SK-N-SH (cell line): ENCODE results near the gene PCSK6. TPM values are rescaled to one million over a fixed set of nuclear protein-coding genes. Genes with fewer than 3 reads are reported as not detected.

Experiments
- CTCF ChIA-PET: fragments of 300-600, 350-600 bp; formaldehyde crosslinking; extraction: SDS; loops from one replicate; lab custom pipeline; 2021; lab: Yijun Ruan, JAX
- POLR2A ChIA-PET: fragments of 350-600 bp; sonication (Branson Sonifier 250); formaldehyde crosslinking; extraction: SDS; loops from one replicate; lab custom pipeline; 2020; ENCODE audit warnings: antibody characterized with exemption, inconsistent platforms; lab: Yijun Ruan, JAX
- DNase-seq: peaks from one replicate; pipeline ENCODE4 v3.0.0; 2012
- H2AFZ ChIP-seq: fragments of 200-600 bp; sonication (generic); 2 replicates; pipeline ENCODE4 v1.8.1; 2016; ENCODE audit warnings: antibody characterized with exemption, mild to moderate bottlenecking, low read depth
- H3F3A ChIP-seq: fragments of 200-600 bp; sonication (generic); replicated peaks from 2 replicates; pipeline ENCODE3; 2016; ENCODE audit warnings: antibody characterized with exemption, mild to moderate bottlenecking; ENCODE audit not compliant: insufficient read depth
- H3K27ac ChIP-seq, 2 experiments: fragments of 200-500 bp in 1 of 2; fragments of 200-600 bp in 1 of 2; sonication (Bioruptor generic) in 1 of 2; sonication (generic), shearing (Covaris generic) in 1 of 2; 2 replicates each; pipeline versions ENCODE4 v1.5.1 to v1.6.1; 2014 to 2016; ENCODE audit warnings: low read depth in 2 of 2, inconsistent platforms in 1 of 2, low read length in 1 of 2, mild to moderate bottlenecking in 1 of 2, mixed read lengths in 1 of 2
- H3K27me3 ChIP-seq: fragments of 200-600 bp; sonication (generic), shearing (Covaris generic); 2 replicates; pipeline ENCODE4 v1.6.1; 2016; ENCODE audit warnings: mixed run types; ENCODE audit not compliant: insufficient read depth
- H3K36me3 ChIP-seq, 2 experiments: fragments of 200-500 bp in 1 of 2; fragments of 200-600 bp in 1 of 2; sonication (Bioruptor generic) in 1 of 2; sonication (generic) in 1 of 2; replicated peaks in 1 of 2; 2 replicates each; pipeline versions ENCODE3 to v1.5.1; 2014 to 2016; ENCODE audit warnings: low read length in 1 of 2, mild to moderate bottlenecking in 1 of 2; ENCODE audit not compliant: insufficient read depth in 2 of 2, control insufficient read depth in 1 of 2
- H3K4me1 ChIP-seq, 2 experiments: fragments of 200-500 bp in 1 of 2; fragments of 200-600 bp in 1 of 2; sonication (Bioruptor generic) in 1 of 2; sonication (generic), shearing (Covaris generic) in 1 of 2; 2 replicates each; pipeline versions ENCODE4 v1.5.1 to v1.6.1; 2014 to 2016; ENCODE audit warnings: low read depth in 1 of 2, low read length in 1 of 2, mixed run types in 1 of 2; ENCODE audit not compliant: insufficient read depth in 2 of 2, control insufficient read depth in 1 of 2
- H3K4me2 ChIP-seq: fragments of 200-600 bp; sonication (generic), shearing (Covaris generic); 2 replicates; pipeline ENCODE4 v1.6.1; 2017; ENCODE audit warnings: mixed run types
- H3K4me3 ChIP-seq, 2 experiments: fragments of 200-500 bp in 1 of 2; fragments of 200-600 bp in 1 of 2; sonication (Bioruptor generic) in 1 of 2; sonication (generic), shearing (Covaris generic) in 1 of 2; 2 replicates each; pipeline versions ENCODE4 v1.5.1 to v1.8.1; 2014 to 2016; ENCODE audit warnings: low read depth in 2 of 2, inconsistent platforms in 1 of 2, low read length in 1 of 2, mild to moderate bottlenecking in 1 of 2, mixed read lengths in 1 of 2, moderate library complexity in 1 of 2
- H3K79me2 ChIP-seq: fragments of 200-600 bp; sonication (generic); 2 replicates; pipeline ENCODE4 v1.8.1; 2017; ENCODE audit warnings: mild to moderate bottlenecking; ENCODE audit not compliant: insufficient read depth
- H3K9ac ChIP-seq: fragments of 200-600 bp; sonication (generic); 2 replicates; pipeline ENCODE4 v1.6.1; 2017; ENCODE audit warnings: mixed run types
- H3K9me2 ChIP-seq: fragments of 200-600 bp; sonication (generic); 2 replicates; pipeline ENCODE4 v1.6.1; 2017; ENCODE audit warnings: mixed run types
- H3K9me3 ChIP-seq: fragments of 200-600 bp; sonication (generic); 2 replicates; pipeline ENCODE4 v1.6.1; 2017; ENCODE audit warnings: mixed run types, mild to moderate bottlenecking, moderate library complexity
- H4K20me1 ChIP-seq: fragments of 200-600 bp; sonication (generic); 2 replicates; pipeline ENCODE4 v1.6.1; 2017; ENCODE audit warnings: mild to moderate bottlenecking, mixed run types; ENCODE audit not compliant: insufficient read depth
- ELF1 ChIP-seq: IDR thresholded peaks from 2 replicates; pipeline ENCODE4 v1.4.0; 2012
- EP300 ChIP-seq, 2 experiments: IDR thresholded peaks; 2 replicates each; pipeline versions ENCODE4 v1.4.0 to v1.6.1; 2012; ENCODE audit warnings: borderline replicate concordance in 1 of 2, low read depth in 1 of 2, low read length in 1 of 2
- EZH2phosphoT487 ChIP-seq: fragments of 200-600 bp; sonication (generic); IDR thresholded peaks from 2 replicates; pipeline ENCODE4 v1.6.1; 2017; ENCODE audit warnings: low read depth, mixed run types, mild to moderate bottlenecking, antibody characterized with exemption, moderate library complexity, borderline replicate concordance
- FOSL2 ChIP-seq: IDR thresholded peaks from 2 replicates; pipeline ENCODE4 v1.4.0; 2012; ENCODE audit warnings: low read depth, mild to moderate bottlenecking, moderate library complexity, borderline replicate concordance
- FOXM1 ChIP-seq: IDR thresholded peaks from 2 replicates; pipeline ENCODE4 v1.4.0; 2012; ENCODE audit warnings: low read depth, mild to moderate bottlenecking
- GABPA ChIP-seq: IDR thresholded peaks from 2 replicates; pipeline ENCODE4 v1.4.0; 2012; ENCODE audit warnings: low read depth, mild to moderate bottlenecking
- GATA2 ChIP-seq: sonication (generic); formaldehyde crosslinking; IDR thresholded peaks from 2 replicates; pipeline ENCODE4 v1.5.0; 2020; ENCODE audit warnings: mild to moderate bottlenecking, missing genetic modification reagents
- JUND ChIP-seq: IDR thresholded peaks from 2 replicates; pipeline ENCODE4 v1.4.0; 2012
- RAD21 ChIP-seq: IDR thresholded peaks from 2 replicates; pipeline ENCODE4 v1.6.1; 2012; ENCODE audit warnings: mild to moderate bottlenecking, low read length
- RFX5 ChIP-seq: IDR thresholded peaks from 2 replicates; pipeline ENCODE4 v1.6.1; 2012; ENCODE audit warnings: mild to moderate bottlenecking, improper control_type of control experiment, low read length
- SIN3A ChIP-seq: IDR thresholded peaks from 2 replicates; pipeline ENCODE4 v1.6.1; 2012; ENCODE audit warnings: low read depth, mild to moderate bottlenecking, low read length, moderate library complexity, borderline replicate concordance
- TEAD4 ChIP-seq: IDR thresholded peaks from 2 replicates; pipeline ENCODE4 v1.4.0; 2012; ENCODE audit warnings: mild to moderate bottlenecking, borderline replicate concordance; ENCODE audit not compliant: insufficient read depth
- YY1 ChIP-seq: IDR thresholded peaks from 2 replicates; pipeline ENCODE4 v1.4.0; 2012; ENCODE audit warnings: low read depth, mild to moderate bottlenecking
- WGBS: methylation state at CpG from one replicate; pipeline ENCODE4 v1.1.6; 2017; ENCODE audit warnings: low lambda C conversion rate; 5-methylcytosine and 5-hydroxymethylcytosine counted together
- polyA plus RNA-seq, 3 experiments: library from polyadenylated mRNA; depleted of rRNA; stranded (reverse); fragments of >200 nt; gene quantifications; 2 replicates each; pipeline ENCODE4 v1.2.3, GENCODE V29; 2012
- TF ChIP-seq, protein P1 (sequence below): fragments of 200-600 bp; sonication (generic); IDR thresholded peaks from 2 replicates; pipeline ENCODE4 v1.6.1; 2017; ENCODE audit warnings: antibody characterized with exemption, mild to moderate bottlenecking, moderate library complexity
- TF ChIP-seq, protein P2 (sequence below): IDR thresholded peaks from 2 replicates; pipeline ENCODE4; 2012
- TF ChIP-seq, protein P3 (sequence below): IDR thresholded peaks from 2 replicates; pipeline ENCODE4 v1.4.0; 2012; ENCODE audit warnings: low read depth, borderline replicate concordance
- TF ChIP-seq, protein P4 (sequence below): IDR thresholded peaks from 2 replicates; pipeline ENCODE4 v1.4.0; 2012; ENCODE audit warnings: low read depth
- TF ChIP-seq, protein P5 (sequence below): IDR thresholded peaks from 2 replicates; pipeline ENCODE4 v1.6.1; 2012; ENCODE audit warnings: mild to moderate bottlenecking, low read depth, low read length, moderate library complexity

PCSK6 gene
- polyA plus RNA-seq, 1 of the 3 experiments (the other 2 are of a cell fraction): 0.03 TPM

DNA sequence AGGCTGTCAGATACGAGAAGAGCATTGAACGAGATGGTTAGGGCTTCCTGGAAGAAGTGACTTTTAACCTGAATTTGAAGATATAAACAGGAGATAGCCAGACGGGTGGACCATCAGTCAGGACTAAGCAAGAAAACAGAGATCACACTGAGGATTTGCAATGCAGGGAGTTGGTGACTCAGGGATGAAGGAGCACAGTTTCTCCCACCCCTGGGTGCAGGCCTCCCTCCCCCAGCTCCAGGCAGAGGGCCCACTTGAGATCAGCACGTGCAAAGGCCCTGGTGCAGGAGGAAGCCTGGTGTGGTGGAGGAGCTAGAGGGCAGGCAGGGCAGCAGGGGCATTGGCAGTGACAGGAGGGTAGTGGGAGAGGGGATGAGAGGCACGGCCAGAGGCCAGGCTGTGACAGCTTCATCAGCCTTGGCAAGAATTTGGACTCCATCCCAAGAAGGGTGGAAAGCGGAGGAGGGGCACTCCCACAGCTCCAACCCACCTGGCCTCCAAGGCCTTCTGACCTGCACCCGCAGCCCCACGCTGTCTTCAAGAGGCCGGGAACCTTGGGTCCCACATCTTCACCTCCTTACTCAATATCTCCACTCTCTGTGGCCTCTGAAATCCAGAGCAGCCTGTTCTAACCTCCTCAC is 8.7 kb upstream of the PCSK6 start:
- Histone ChIP-seq H3K4me2 (no peak overlapping the region), H3K4me1 (peaks cover 0 to 12% of the 10 kb centered on the region in 2 experiments; a peak in 1 of 4 replicates), H3K9me3 (no peaks in the 10 kb centered on the region), H3K9me2 (no peaks in the 10 kb centered on the region), H3K79me2 (no peaks in the 10 kb centered on the region), H3K36me3 (no peaks in the 10 kb centered on the region), H3K4me3 (no peak overlapping the region), H2AFZ (no peak overlapping the region), H3F3A (no peaks in the 10 kb centered on the region)
- 38% methylated on average over 9 of the region's 9 CpGs for WGBS
- POLR2A ChIA-PET: no interaction called here
- TF ChIP-seq GABPA: no peak
- no peak for TF ChIP-seq JUND
- TF ChIP-seq ELF1: no peak
- no peak for TF ChIP-seq YY1
- TF ChIP-seq EZH2phosphoT487: no peak
- no peak for TF ChIP-seq GATA2 (CRISPR knock-in tag)
- TF ChIP-seq, protein P1, sequence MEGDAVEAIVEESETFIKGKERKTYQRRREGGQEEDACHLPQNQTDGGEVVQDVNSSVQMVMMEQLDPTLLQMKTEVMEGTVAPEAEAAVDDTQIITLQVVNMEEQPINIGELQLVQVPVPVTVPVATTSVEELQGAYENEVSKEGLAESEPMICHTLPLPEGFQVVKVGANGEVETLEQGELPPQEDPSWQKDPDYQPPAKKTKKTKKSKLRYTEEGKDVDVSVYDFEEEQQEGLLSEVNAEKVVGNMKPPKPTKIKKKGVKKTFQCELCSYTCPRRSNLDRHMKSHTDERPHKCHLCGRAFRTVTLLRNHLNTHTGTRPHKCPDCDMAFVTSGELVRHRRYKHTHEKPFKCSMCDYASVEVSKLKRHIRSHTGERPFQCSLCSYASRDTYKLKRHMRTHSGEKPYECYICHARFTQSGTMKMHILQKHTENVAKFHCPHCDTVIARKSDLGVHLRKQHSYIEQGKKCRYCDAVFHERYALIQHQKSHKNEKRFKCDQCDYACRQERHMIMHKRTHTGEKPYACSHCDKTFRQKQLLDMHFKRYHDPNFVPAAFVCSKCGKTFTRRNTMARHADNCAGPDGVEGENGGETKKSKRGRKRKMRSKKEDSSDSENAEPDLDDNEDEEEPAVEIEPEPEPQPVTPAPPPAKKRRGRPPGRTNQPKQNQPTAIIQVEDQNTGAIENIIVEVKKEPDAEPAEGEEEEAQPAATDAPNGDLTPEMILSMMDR: no peak
- TF ChIP-seq, protein P2, sequence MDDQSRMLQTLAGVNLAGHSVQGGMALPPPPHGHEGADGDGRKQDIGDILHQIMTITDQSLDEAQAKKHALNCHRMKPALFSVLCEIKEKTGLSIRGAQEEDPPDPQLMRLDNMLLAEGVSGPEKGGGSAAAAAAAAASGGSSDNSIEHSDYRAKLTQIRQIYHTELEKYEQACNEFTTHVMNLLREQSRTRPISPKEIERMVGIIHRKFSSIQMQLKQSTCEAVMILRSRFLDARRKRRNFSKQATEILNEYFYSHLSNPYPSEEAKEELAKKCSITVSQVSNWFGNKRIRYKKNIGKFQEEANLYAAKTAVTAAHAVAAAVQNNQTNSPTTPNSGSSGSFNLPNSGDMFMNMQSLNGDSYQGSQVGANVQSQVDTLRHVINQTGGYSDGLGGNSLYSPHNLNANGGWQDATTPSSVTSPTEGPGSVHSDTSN: no peak
- no peak for TF ChIP-seq FOXM1
- no peak for TF ChIP-seq RAD21
- no peak for TF ChIP-seq FOSL2
- TF ChIP-seq TEAD4: no peak
- no peak for TF ChIP-seq EP300 (IDR thresholded peaks at IDR 0.05; ENCODE audit: borderline replicate concordance in 1 of 2, low read depth in 1 of 2, low read length in 1 of 2)
- TF ChIP-seq, protein P3, sequence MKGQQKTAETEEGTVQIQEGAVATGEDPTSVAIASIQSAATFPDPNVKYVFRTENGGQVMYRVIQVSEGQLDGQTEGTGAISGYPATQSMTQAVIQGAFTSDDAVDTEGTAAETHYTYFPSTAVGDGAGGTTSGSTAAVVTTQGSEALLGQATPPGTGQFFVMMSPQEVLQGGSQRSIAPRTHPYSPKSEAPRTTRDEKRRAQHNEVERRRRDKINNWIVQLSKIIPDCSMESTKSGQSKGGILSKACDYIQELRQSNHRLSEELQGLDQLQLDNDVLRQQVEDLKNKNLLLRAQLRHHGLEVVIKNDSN: no peak
- TF ChIP-seq, protein P4, sequence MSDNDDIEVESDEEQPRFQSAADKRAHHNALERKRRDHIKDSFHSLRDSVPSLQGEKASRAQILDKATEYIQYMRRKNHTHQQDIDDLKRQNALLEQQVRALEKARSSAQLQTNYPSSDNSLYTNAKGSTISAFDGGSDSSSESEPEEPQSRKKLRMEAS: no peak
- TF ChIP-seq SIN3A: no peak
- no peak for TF ChIP-seq RFX5
- TF ChIP-seq, protein P5, sequence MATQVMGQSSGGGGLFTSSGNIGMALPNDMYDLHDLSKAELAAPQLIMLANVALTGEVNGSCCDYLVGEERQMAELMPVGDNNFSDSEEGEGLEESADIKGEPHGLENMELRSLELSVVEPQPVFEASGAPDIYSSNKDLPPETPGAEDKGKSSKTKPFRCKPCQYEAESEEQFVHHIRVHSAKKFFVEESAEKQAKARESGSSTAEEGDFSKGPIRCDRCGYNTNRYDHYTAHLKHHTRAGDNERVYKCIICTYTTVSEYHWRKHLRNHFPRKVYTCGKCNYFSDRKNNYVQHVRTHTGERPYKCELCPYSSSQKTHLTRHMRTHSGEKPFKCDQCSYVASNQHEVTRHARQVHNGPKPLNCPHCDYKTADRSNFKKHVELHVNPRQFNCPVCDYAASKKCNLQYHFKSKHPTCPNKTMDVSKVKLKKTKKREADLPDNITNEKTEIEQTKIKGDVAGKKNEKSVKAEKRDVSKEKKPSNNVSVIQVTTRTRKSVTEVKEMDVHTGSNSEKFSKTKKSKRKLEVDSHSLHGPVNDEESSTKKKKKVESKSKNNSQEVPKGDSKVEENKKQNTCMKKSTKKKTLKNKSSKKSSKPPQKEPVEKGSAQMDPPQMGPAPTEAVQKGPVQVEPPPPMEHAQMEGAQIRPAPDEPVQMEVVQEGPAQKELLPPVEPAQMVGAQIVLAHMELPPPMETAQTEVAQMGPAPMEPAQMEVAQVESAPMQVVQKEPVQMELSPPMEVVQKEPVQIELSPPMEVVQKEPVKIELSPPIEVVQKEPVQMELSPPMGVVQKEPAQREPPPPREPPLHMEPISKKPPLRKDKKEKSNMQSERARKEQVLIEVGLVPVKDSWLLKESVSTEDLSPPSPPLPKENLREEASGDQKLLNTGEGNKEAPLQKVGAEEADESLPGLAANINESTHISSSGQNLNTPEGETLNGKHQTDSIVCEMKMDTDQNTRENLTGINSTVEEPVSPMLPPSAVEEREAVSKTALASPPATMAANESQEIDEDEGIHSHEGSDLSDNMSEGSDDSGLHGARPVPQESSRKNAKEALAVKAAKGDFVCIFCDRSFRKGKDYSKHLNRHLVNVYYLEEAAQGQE: no peak
- TF ChIP-seq, all 33 proteins: peak for 0
- CTCF ChIA-PET: no interaction called here
- Histone ChIP-seq H3K9ac (no peak overlapping the region), H4K20me1 (no peaks in the 10 kb centered on the region), H3K27me3 (no peaks in the 10 kb centered on the region), H3K27ac (no peak overlapping the region)
- no peak for DNase-seq
